Colonic mucosa (tissue), 4 donors: Measurements from ENCODE around the gene NPM3. TPM values are rescaled to one million over a fixed set of nuclear protein-coding genes. Genes with fewer than 3 reads are reported as not detected.

Experiments used
- DNase-seq: peaks from one replicate; pipeline ENCODE4 v3.0.0-alpha.2; 2020
- H3K27ac ChIP-seq: fragments of 200-600 bp; one replicate; pipeline ENCODE4 v1.8.0; 2021
- H3K27me3 ChIP-seq: fragments of 200-600 bp; one replicate; pipeline ENCODE4 v1.8.0; 2021
- H3K36me3 ChIP-seq: fragments of 200-600 bp; one replicate; pipeline ENCODE4 v1.8.0; 2021
- H3K4me1 ChIP-seq: fragments of 200-600 bp; one replicate; pipeline ENCODE4 v1.8.0; 2021; ENCODE audit warnings: mild to moderate bottlenecking
- H3K4me3 ChIP-seq: fragments of 200-600 bp; one replicate; pipeline ENCODE4 v1.8.0; 2021
- H3K9ac ChIP-seq, 2 donors: one replicate each; pipeline ENCODE4 v1.7.0; 2013; ENCODE audit warnings: control low read depth in 2 of 2, low read depth in 2 of 2, low read length in 2 of 2
- H3K9me3 ChIP-seq: fragments of 200-600 bp; one replicate; pipeline ENCODE4 v1.8.0; 2021
- CTCF ChIP-seq: fragments of 200-600 bp; IDR thresholded peaks from one replicate; pipeline ENCODE4 v1.8.0; 2022; ENCODE audit warnings: antibody characterized with exemption, mild to moderate bottlenecking
- intact Hi-C: fragments of 100-400 bp; cut with DNase I; formaldehyde crosslinking; loops from one replicate; pipeline ENCODE4 v1.14.1; 2022
- total RNA-seq, 2 donors: library from RNA; stranded (reverse); fragmentation: NEBNext Ultra II Directional in 1 of 2; extraction: Animal tissue kit (Norgen Biotek cat#: 25700) in 1 of 2; gene quantifications; one replicate each; pipeline ENCODE4 v1.2.1, GENCODE V29; 2021
- donor health status: healthy.
- donor health status: DM: no; HTN: no; CAD: no.
- donor health status: DM: no; HTN: no; CAD: no.

NPM3 gene
- total RNA-seq, 2 donors from 2014 or later = 14.6 to 73.6 TPM

DNA sequence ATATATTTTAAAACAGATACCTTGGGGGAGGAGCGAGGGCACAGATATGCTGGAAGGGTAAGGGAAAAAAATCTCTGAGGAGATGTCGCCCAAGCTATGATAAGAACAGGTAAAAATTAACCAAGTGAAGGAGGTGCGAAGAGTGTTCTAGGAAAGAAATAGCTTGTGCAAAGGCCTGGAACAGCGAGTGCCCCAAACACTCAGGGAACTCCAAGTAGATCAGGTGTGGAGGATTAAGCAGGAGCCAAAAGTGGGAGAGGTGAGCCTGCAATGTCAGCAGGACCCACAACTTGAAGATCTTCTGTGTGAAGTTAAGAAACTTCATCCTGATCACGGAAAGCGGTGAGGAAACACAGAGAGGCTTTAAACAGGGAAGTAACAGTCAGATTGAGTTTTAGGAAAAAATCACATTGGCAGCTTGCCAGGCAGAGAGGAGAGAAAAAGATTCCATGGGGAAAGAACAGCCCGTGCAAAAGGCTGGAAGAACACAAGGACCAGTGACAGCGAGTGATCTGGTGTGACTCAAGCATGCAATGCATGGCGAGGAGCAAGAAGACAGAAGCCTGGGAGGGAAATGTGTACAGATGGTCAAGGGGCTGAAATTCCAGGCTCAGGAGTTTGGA is 38.1 kb downstream of the NPM3 start:
- Histone ChIP-seq H3K27me3 (no peaks in the 10 kb centered on the region), H3K27ac (no peak overlapping the region), H3K4me3 (no peak overlapping the region), H3K4me1 (no peaks in the 10 kb centered on the region), H3K36me3 (no peaks in the 10 kb centered on the region), H3K9me3 (no peaks in the 10 kb centered on the region), H3K9ac (no peak overlapping the region)
- intact Hi-C loops = no loop called here
- DNase-seq = peak; percentile 34
- TF ChIP-seq CTCF = no peak

GRCh38 chr10:101744267-101744666 is 39.0 kb downstream of the NPM3 start:
- Histone ChIP-seq H3K27me3 (no peaks in the 10 kb centered on the region), H3K4me1 (no peaks in the 10 kb centered on the region), H3K9me3 (no peaks in the 10 kb centered on the region), H3K36me3 (no peaks in the 10 kb centered on the region), H3K27ac (no peak overlapping the region), H3K4me3 (no peak overlapping the region), H3K9ac (no peak overlapping the region)
- DNase-seq = no peak
- no peak for TF ChIP-seq CTCF
- intact Hi-C loops = no loop called here

DNA sequence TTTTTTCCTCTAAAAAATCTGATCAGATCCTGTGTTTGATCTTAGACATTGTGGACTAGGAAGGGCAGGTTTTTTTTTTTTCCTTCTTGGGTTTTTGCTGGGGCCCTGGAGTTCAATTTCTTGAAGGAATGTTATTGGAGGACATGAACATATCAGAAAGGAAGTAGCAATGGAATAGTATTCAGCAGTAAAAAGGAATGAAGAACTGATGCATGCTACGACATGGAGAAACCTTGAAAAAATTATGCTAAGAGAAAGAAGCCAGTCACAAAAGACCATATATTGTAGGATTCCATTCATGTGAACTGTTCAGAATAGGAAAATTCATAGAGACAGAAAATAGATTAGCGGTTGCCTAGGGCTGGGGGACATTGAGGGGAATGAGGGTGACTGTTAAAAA is 41.3 kb downstream of the NPM3 start:
- H3K9me3 ChIP-seq = no peaks in the 10 kb centered on the region
- H3K27ac ChIP-seq = no peak overlapping the region
- H3K27me3 ChIP-seq = no peaks in the 10 kb centered on the region
- TF ChIP-seq CTCF = no peak
- no peaks in the 10 kb centered on the region for H3K4me1 ChIP-seq
- DNase-seq = no peak
- H3K9ac ChIP-seq = no peak overlapping the region
- H3K36me3 ChIP-seq = no peaks in the 10 kb centered on the region
- no peak overlapping the region for H3K4me3 ChIP-seq
- intact Hi-C loops = no loop called here

DNA sequence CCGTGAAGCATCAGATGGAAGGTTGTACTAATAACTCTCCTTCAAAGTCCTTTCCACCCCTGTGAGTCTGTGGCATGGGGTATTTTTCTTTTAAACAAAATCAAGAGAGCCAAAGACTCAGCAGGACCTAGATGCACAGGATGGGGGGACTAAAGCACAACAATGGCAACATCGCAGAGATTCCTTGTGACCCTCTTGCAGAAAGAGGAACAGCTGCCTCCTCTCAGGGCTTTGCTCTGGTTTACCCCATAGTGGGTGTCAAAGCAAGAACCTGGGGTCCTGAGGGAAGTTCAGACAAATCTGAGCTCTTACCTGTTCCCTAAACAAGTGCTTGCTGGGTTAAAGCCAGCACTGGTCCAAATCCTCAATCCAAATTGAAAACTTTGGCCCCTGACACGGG is 46.6 kb downstream of the NPM3 start:
- Histone ChIP-seq H3K27me3 (no peaks in the 10 kb centered on the region), H3K9ac (no peak overlapping the region), H3K36me3 (no peaks in the 10 kb centered on the region), H3K27ac (no peak overlapping the region), H3K9me3 (no peaks in the 10 kb centered on the region), H3K4me1 (no peaks in the 10 kb centered on the region), H3K4me3 (no peak overlapping the region)
- TF ChIP-seq CTCF = no peak
- no peak for DNase-seq
- intact Hi-C loops = no loop called here

- H3K4me1 ChIP-seq = no peaks in the 10 kb centered on the region
- no peak for DNase-seq
- no peak overlapping the region for H3K4me3 ChIP-seq
- no peak overlapping the region for H3K9ac ChIP-seq
- H3K27me3 ChIP-seq = no peaks in the 10 kb centered on the region
- H3K36me3 ChIP-seq = no peaks in the 10 kb centered on the region
- TF ChIP-seq CTCF = no peak
- H3K27ac ChIP-seq = no peak overlapping the region
- intact Hi-C loops = no loop called here
- H3K9me3 ChIP-seq = no peaks in the 10 kb centered on the region
These were observed 51.1 kb downstream of the NPM3 start for GRCh38 chr10:101732096-101732495.

Other genes starting within 250 kb of the NPM3 start
- gene POLL, start 195.2 kb downstream of the NPM3 start, total RNA-seq = 10 to 100 TPM; 23.3 to 33.9 TPM
- 10 to 100 TPM; 19.2 to 19.4 TPM for gene DPCD, start 195.1 kb downstream of the NPM3 start, total RNA-seq
- gene FBXW4, start 88.3 kb downstream of the NPM3 start, total RNA-seq = 10 to 100 TPM; 42.5 to 60.7 TPM
- not detected for gene FGF8, start 7.3 kb downstream of the NPM3 start, total RNA-seq
- 10 to 100 TPM; 70.4 to 77.8 TPM for gene OGA, start 35.0 kb upstream of the NPM3 start, total RNA-seq
- 1 to 10 TPM; 1.5 to 2.8 TPM for gene KCNIP2, start 60.4 kb upstream of the NPM3 start, total RNA-seq